Fibroblast of the conjunctiva (primary cell): ENCODE measurements around the gene SDK1.

Experiments used
- DNase-seq: peaks from one replicate; pipeline ENCODE4 v3.0.0-alpha.2; 2010; ENCODE audit warnings: low read depth

The SDK1 gene

GRCh38 chr7:4102231-4102841, 801.3 kb downstream of the SDK1 start:
- no peak for DNase-seq

GRCh38 chr7:4103352-4104091, 802.5 kb downstream of the SDK1 start:
- DNase-seq, result no peak

- DNase-seq, result no peak
Measured at GRCh38 chr7:4107839-4108238, 806.8 kb downstream of the SDK1 start.

- DNase-seq, result no peak
Measured at GRCh38 chr7:4108951-4109350, 807.9 kb downstream of the SDK1 start.

GRCh38 chr7:4109481-4110110, 808.5 kb downstream of the SDK1 start:
- DNase-seq, result no peak

- DNase-seq, result no peak
Measured at GRCh38 chr7:4110438-4110837, 809.4 kb downstream of the SDK1 start.

GRCh38 chr7:4111166-4111565, 810.1 kb downstream of the SDK1 start:
- DNase-seq, result no peak

GRCh38 chr7:4113271-4113670, 812.2 kb downstream of the SDK1 start:
- no peak for DNase-seq

GRCh38 chr7:4113976-4114375, 812.9 kb downstream of the SDK1 start:
- no peak for DNase-seq

- no peak for DNase-seq
Measured at GRCh38 chr7:4115442-4115841, 814.4 kb downstream of the SDK1 start.

GRCh38 chr7:4115941-4116610, 815.0 kb downstream of the SDK1 start:
- DNase-seq, result no peak

- no peak for DNase-seq
Measured at GRCh38 chr7:4119848-4120247, 818.8 kb downstream of the SDK1 start.

GRCh38 chr7:4123346-4123745, 822.3 kb downstream of the SDK1 start:
- no peak for DNase-seq

GRCh38 chr7:4123823-4124222, 822.8 kb downstream of the SDK1 start:
- DNase-seq, result no peak

- DNase-seq, result no peak
Measured at GRCh38 chr7:4124556-4125477, 823.8 kb downstream of the SDK1 start.

GRCh38 chr7:4127909-4128560, 827.0 kb downstream of the SDK1 start:
- DNase-seq, result no peak

GRCh38 chr7:4129481-4130122, 828.5 kb downstream of the SDK1 start:
- no peak for DNase-seq

- DNase-seq, result no peak
Measured at GRCh38 chr7:4131063-4131462, 830.0 kb downstream of the SDK1 start.

- no peak for DNase-seq
Measured at GRCh38 chr7:4132221-4132620, 831.2 kb downstream of the SDK1 start.

- DNase-seq, result no peak
Measured at GRCh38 chr7:4133491-4134044, 832.5 kb downstream of the SDK1 start.
